ENCODE data around the gene C16orf95.

The C16orf95 gene

GRCh38 chr16:87309620-87310525 is 7.3 kb downstream of the C16orf95 start:
- DNase-seq (ENCODE audit: low read depth), result no peak
- TF ChIP-seq CTCF (IDR thresholded peaks at IDR 0.05; ENCODE audit: low read depth, low read length) (no peak), MYC (IDR thresholded peaks at IDR 0.05; ENCODE audit: low read depth, low read length) (no peak), MAX (IDR thresholded peaks at IDR 0.05; ENCODE audit: low read depth, low read length) (no peak), POLR2A (IDR thresholded peaks at IDR 0.05; ENCODE audit: extremely low read depth, insufficient read length) (no peak)
- H3K4me3 ChIP-seq (ENCODE audit: low read depth, low read length), result no peak overlapping the region

GRCh38 chr16:87308826-87309225 is 8.4 kb downstream of the C16orf95 start:
- DNase-seq (ENCODE audit: low read depth), result no peak
- no peak overlapping the region for H3K4me3 ChIP-seq (ENCODE audit: low read depth, low read length)
- no peak for TF ChIP-seq MYC (IDR thresholded peaks at IDR 0.05; ENCODE audit: low read depth, low read length)
- TF ChIP-seq CTCF (IDR thresholded peaks at IDR 0.05; ENCODE audit: low read depth, low read length), result no peak
- no peak for TF ChIP-seq MAX (IDR thresholded peaks at IDR 0.05; ENCODE audit: low read depth, low read length)
- TF ChIP-seq POLR2A (IDR thresholded peaks at IDR 0.05; ENCODE audit: extremely low read depth, insufficient read length), result no peak

GRCh38 chr16:87306516-87306915 is 10.7 kb downstream of the C16orf95 start:
- TF ChIP-seq MAX (IDR thresholded peaks at IDR 0.05; ENCODE audit: low read depth, low read length) (no peak), POLR2A (IDR thresholded peaks at IDR 0.05; ENCODE audit: extremely low read depth, insufficient read length) (no peak), CTCF (IDR thresholded peaks at IDR 0.05; ENCODE audit: low read depth, low read length) (no peak), MYC (IDR thresholded peaks at IDR 0.05; ENCODE audit: low read depth, low read length) (no peak)
- no peak for DNase-seq (ENCODE audit: low read depth)
- H3K4me3 ChIP-seq (ENCODE audit: low read depth, low read length), result peak overlapping the region; percentile 59

GRCh38 chr16:87305505-87306391 is 11.4 kb downstream of the C16orf95 start:
- DNase-seq (ENCODE audit: low read depth), result peak; percentile 88
- peak overlapping the region; percentile 59 for H3K4me3 ChIP-seq (ENCODE audit: low read depth, low read length)
- TF ChIP-seq POLR2A (IDR thresholded peaks at IDR 0.05; ENCODE audit: extremely low read depth, insufficient read length), result no peak
- 0 out of 2 replicates have a peak, but pooled peaks have one; percentile 21 for TF ChIP-seq MAX (IDR thresholded peaks at IDR 0.05; ENCODE audit: low read depth, low read length)
- TF ChIP-seq CTCF (IDR thresholded peaks at IDR 0.05; ENCODE audit: low read depth, low read length), result peak; percentile 58
- no peak; the same call in 1 of the 2 replicates for TF ChIP-seq MYC (IDR thresholded peaks at IDR 0.05; ENCODE audit: low read depth, low read length)

- H3K4me3 ChIP-seq (ENCODE audit: low read depth, low read length), result peak overlapping the region; percentile 33
- DNase-seq (ENCODE audit: low read depth), result peak; percentile 93
- TF ChIP-seq MYC (IDR thresholded peaks at IDR 0.05; ENCODE audit: low read depth, low read length) (no peak), MAX (IDR thresholded peaks at IDR 0.05; ENCODE audit: low read depth, low read length) (no peak), POLR2A (IDR thresholded peaks at IDR 0.05; ENCODE audit: extremely low read depth, insufficient read length) (no peak), CTCF (IDR thresholded peaks at IDR 0.05; ENCODE audit: low read depth, low read length) (no peak)
Measured at GRCh38 chr16:87304951-87305350, 12.2 kb downstream of the C16orf95 start.
